Epithelial cell of proximal tubule (primary cell): ENCODE measurements around the gene NISCH. TPM values are rescaled to one million over a fixed set of nuclear protein-coding genes. Genes with fewer than 3 reads are reported as not detected.

Experiments used
- DNase-seq: peaks from one replicate; pipeline ENCODE4 v3.0.0-alpha.2; 2011; ENCODE audit warnings: low read depth
- H3K4me3 ChIP-seq: 2 replicates; pipeline ENCODE4 v1.5.1; 2011; ENCODE audit warnings: low read depth, mild to moderate bottlenecking, low read length
- CTCF ChIP-seq: conservative IDR thresholded peaks from 2 replicates; pipeline ENCODE4 v1.5.1; 2012; ENCODE audit warnings: low read depth, mild to moderate bottlenecking, low read length
- total RNA-seq: library from RNA; depleted of rRNA; stranded (reverse); fragments of >200 nt; gene quantifications from 2 replicates; pipeline ENCODE4 v1.2.3, GENCODE V29; 2015

Gene NISCH
- total RNA-seq, 1 donor from 2014 or later: 40.8 TPM

- H3K4me3 ChIP-seq: no peak overlapping the region
- TF ChIP-seq CTCF: no peak
- no peak for DNase-seq
These were observed 12.2 kb upstream of the NISCH start for GRCh38 chr3:52443268-52443610.

GRCh38 chr3:52443791-52444687, 11.4 kb upstream of the NISCH start:
- H3K4me3 ChIP-seq: no peak overlapping the region
- DNase-seq: no peak
- TF ChIP-seq CTCF: no peak

GRCh38 chr3:52444860-52445793, 10.3 kb upstream of the NISCH start, which contains the start of gene SEMA3G:
SEMA3G (minus strand) TSS chr3:52445103; CDS start chr3:52445027, 76 bp downstream.
- no peak within 1 kb of the TSS for H3K4me3 ChIP-seq
- TF ChIP-seq CTCF: peak; percentile 41
- DNase-seq: no peak

- H3K4me3 ChIP-seq: no peak overlapping the region
- no peak for TF ChIP-seq CTCF
These were observed 9.4 kb upstream of the NISCH start for GRCh38 chr3:52446042-52446441.

GRCh38 chr3:52446631-52447511, 8.5 kb upstream of the NISCH start:
- no peak for DNase-seq
- peak; percentile 100 for TF ChIP-seq CTCF

More at GRCh38 chr3:52446042-52446441, 9.4 kb upstream of the NISCH start:
- no peak for DNase-seq

More at GRCh38 chr3:52446631-52447511, 8.5 kb upstream of the NISCH start:
- no peak overlapping the region for H3K4me3 ChIP-seq
